Esophagus muscularis mucosa (tissue), 4 donors: Measurements from ENCODE around the gene PPP6R3. TPM values are rescaled to one million over a fixed set of nuclear protein-coding genes. Genes with fewer than 3 reads are reported as not detected.
"Not testable (repeated sequence)": the region's sequence is repeated elsewhere in the genome, so short reads cannot be mapped to it uniquely, and the experiment has no call there.

Experiments used
- DNase-seq: peaks from one replicate; pipeline ENCODE4 v3.0.0-alpha.2; 2017; ENCODE audit errors: extremely low spot score
- H3K27ac ChIP-seq, 4 donors: fragments of 200-600 bp; sonication (generic); replicated peaks in 1 of 4; 1 replicate in 3 of 4; 2 replicates in 1 of 4; pipeline ENCODE4 v1.5.1; 2016 to 2019; ENCODE audit warnings: mild to moderate bottlenecking in 1 of 4
- H3K27me3 ChIP-seq, 4 donors: fragments of 200-600 bp; sonication (generic); one replicate each; pipeline versions ENCODE4 v1.5.1 to v1.6.0; 2016 to 2019
- H3K36me3 ChIP-seq, 4 donors: fragments of 200-600 bp; sonication (generic); one replicate each; pipeline ENCODE4 v1.5.1; 2016 to 2019
- H3K4me1 ChIP-seq, 4 donors: fragments of 200-600 bp; sonication (generic); one replicate each; pipeline ENCODE4 v1.5.1; 2016 to 2019
- H3K4me3 ChIP-seq, 4 donors: fragments of 200-600 bp; sonication (generic); 1 replicate in 2 of 4; 2 replicates in 2 of 4; pipeline ENCODE4 v1.5.1; 2016 to 2019; ENCODE audit warnings: mild to moderate bottlenecking in 4 of 4, moderate library complexity in 1 of 4
- H3K9me3 ChIP-seq, 4 donors: fragments of 200-600 bp; sonication (generic); 1 replicate in 3 of 4; 2 replicates in 1 of 4; pipeline ENCODE4 v1.5.1; 2016 to 2019
- CTCF ChIP-seq, 3 experiments: fragments of 200-600 bp in 2 of 3; fragments of 450-650 bp in 1 of 3; sonication (generic) in 2 of 3; IDR thresholded peaks; one replicate each; pipeline ENCODE4 v1.5.1; 2017 to 2019; ENCODE audit warnings: antibody characterized with exemption in 3 of 3, mild to moderate bottlenecking in 2 of 3, moderate library complexity in 1 of 3
- EP300 ChIP-seq: sonication (generic); formaldehyde crosslinking; IDR thresholded peaks from one replicate; pipeline ENCODE4 v1.6.1; 2017; ENCODE audit warnings: antibody characterized with exemption
- POLR2A ChIP-seq: fragments of 450-650 bp; IDR thresholded peaks from one replicate; pipeline ENCODE4 v1.6.1; 2017; ENCODE audit warnings: antibody characterized with exemption, moderate library complexity, mild to moderate bottlenecking, low read depth
- POLR2AphosphoS5 ChIP-seq, 2 donors: sonication (generic); formaldehyde crosslinking; IDR thresholded peaks; one replicate each; pipeline ENCODE4 v1.6.1; 2017; ENCODE audit warnings: antibody characterized with exemption in 2 of 2
- WGBS: methylation state at CpG from one replicate; pipeline ENCODE4 v1.1.5; 2018; 5-methylcytosine and 5-hydroxymethylcytosine counted together
- intact Hi-C: fragments of 100-400 bp; cut with DNase I; formaldehyde crosslinking; loops from one replicate; pipeline ENCODE4 v1.15.1; 2023
- total RNA-seq, 4 donors: library from RNA; depleted of rRNA; stranded (reverse); fragments of >200 nt; gene quantifications; one replicate each; pipeline versions ENCODE4 v1.1.0 to v1.2.1, GENCODE V29; 2016

The PPP6R3 gene
- total RNA-seq, 4 donors from 2014 or later = 106 to 132 (median 116) TPM

DNA sequence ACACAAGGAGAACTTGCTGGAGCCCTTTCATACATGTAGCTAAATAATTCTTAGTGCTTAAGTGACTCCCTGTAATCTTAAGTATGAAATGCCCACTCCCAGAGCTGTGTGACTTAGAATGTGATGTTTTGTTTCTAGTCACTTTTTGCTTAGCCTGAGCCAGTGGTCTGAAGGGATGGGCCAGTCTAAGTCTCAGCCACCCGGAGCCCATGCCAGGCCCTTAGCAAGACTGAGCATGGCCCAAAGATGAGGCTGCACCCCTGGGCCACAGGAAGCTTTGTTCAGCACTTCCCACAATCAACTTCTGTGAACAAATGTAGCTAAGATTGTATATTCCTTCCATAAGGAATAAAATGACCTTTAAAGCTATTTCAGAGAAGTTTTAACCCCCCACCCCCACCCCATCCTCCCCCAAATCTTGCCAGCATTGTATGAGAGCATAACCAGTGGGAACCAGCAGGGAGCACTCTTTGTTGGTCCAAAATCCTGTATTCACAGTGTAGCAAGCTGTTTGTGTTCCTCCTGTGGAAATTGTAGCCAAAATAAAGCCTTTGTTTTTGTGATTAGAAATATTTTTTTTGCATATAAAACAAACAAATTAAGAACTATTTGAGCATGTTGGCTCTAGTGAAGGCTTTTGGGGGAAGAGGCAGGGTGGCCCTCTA is 150.0 kb downstream of the PPP6R3 start:
- no peaks in the 10 kb centered on the region for H3K4me1 ChIP-seq
- no peaks in the 10 kb centered on the region for H3K9me3 ChIP-seq
- DNase-seq = no peak
- H3K27ac ChIP-seq = no peak overlapping the region
- WGBS = 75% methylated on average over 1 of the region's 1 CpG
- H3K27me3 ChIP-seq = no peaks in the 10 kb centered on the region
- H3K36me3 ChIP-seq = peaks cover 67 to 100% (median 92%) of the 10 kb centered on the region in 4 donors
- intact Hi-C loops = no loop called here
- TF ChIP-seq EP300 (no peak), POLR2AphosphoS5 (IDR thresholded peaks at IDR 0.05) (no peak), POLR2A (no peak), CTCF (IDR thresholded peaks at IDR 0.05) (no peak)
- H3K4me3 ChIP-seq = no peak overlapping the region

DNA sequence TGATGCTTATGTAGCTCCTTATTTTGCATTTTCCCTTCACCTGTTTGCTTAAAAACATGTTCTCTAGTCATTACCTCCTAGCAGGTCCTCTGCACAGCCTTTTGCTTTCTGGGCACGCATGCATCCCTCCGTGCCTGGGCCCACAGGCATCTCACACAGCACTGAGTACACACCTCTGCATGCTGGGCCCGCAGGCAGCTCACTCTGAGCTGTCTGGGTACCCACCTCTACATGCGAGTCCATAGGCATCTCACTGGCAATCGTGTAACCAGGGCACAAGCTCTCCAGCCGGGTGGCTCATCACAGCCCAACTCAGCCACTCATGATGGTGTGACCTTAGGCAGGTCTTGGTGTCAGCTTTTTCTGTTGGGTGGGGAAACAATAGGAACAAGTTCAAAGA is 155.1 kb downstream of the PPP6R3 start:
- Histone ChIP-seq H3K36me3 (peaks cover 39 to 60% (median 55%) of the 10 kb centered on the region in 4 donors), H3K9me3 (no peaks in the 10 kb centered on the region), H3K4me3 (no peak overlapping the region), H3K4me1 (no peaks in the 10 kb centered on the region), H3K27ac (no peak overlapping the region), H3K27me3 (no peaks in the 10 kb centered on the region)
- 94% methylated on average over 6 of the region's 6 CpGs for whole genome bisulfite sequencing
- intact Hi-C loops = no loop called here
- no peak for TF ChIP-seq POLR2AphosphoS5 (IDR thresholded peaks at IDR 0.05)
- no peak for TF ChIP-seq EP300
- TF ChIP-seq POLR2A = no peak
- no peak for TF ChIP-seq CTCF (IDR thresholded peaks at IDR 0.05)
- DNase-seq = no peak

DNA sequence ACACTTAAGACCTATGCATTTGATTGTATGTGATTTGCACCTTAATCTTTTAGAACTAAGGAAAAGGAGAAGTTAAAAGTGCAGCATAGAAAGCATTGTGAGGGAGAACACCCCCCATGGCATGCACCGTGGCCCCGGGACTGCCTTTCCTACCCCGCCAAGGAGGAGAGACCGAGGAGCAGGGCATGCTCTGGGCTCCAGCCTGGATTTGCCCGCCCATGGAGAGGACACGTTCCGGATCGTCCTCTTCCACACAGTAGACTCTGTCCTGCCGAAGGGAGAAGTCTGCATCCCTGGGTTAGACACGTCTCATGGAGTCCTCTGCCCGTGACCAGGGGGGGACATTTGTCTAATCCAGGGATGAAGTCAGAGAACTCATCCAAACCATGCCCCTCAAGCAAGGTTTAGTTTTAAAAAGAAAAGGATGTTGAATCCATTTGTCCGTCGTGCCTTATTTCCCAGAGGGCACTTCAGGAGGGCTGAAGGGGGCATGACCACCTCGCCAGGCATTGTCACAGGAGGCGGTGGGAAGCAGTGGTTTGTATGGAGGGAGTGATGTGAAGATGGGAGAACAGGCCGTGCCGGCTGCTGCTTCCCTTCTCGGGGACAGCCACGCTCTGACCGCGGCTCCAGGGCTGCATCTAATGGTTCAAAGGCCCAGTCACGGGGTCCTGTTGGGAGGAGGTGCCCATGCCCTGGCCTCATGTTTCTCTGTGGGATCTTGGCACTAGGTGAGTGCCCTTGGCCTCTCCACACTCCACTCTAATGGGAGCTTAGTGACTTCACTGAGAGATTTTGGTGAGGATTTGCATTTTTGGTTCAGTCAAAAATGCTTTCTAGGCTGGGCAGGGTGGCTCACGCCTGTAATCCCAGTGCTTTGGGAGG is 157.6 kb downstream of the PPP6R3 start:
- Histone ChIP-seq H3K27me3 (no peaks in the 10 kb centered on the region), H3K9me3 (no peaks in the 10 kb centered on the region), H3K27ac (no peak overlapping the region), H3K36me3 (peaks cover 16 to 35% (median 30%) of the 10 kb centered on the region in 4 donors), H3K4me1 (no peaks in the 10 kb centered on the region), H3K4me3 (no peak overlapping the region)
- TF ChIP-seq EP300 = no peak
- 88% methylated on average over 23 of the region's 23 CpGs for WGBS
- DNase-seq = no peak
- intact Hi-C loops = no loop called here

GRCh38 chr11:68621826-68622225 is 161.3 kb downstream of the PPP6R3 start:
- Histone ChIP-seq H3K27me3 (no peaks in the 10 kb centered on the region), H3K4me1 (no peaks in the 10 kb centered on the region), H3K27ac (no peak overlapping the region), H3K4me3 (no peak overlapping the region), H3K36me3 (no peaks in the 10 kb centered on the region), H3K9me3 (no peaks in the 10 kb centered on the region)
- intact Hi-C loops = no loop called here
- no peak for DNase-seq
- TF ChIP-seq CTCF (IDR thresholded peaks at IDR 0.05) (no peak), EP300 (no peak), POLR2A (no peak), POLR2AphosphoS5 (IDR thresholded peaks at IDR 0.05) (no peak)
- WGBS = 93% methylated on average over 2 of the region's 2 CpGs

DNA sequence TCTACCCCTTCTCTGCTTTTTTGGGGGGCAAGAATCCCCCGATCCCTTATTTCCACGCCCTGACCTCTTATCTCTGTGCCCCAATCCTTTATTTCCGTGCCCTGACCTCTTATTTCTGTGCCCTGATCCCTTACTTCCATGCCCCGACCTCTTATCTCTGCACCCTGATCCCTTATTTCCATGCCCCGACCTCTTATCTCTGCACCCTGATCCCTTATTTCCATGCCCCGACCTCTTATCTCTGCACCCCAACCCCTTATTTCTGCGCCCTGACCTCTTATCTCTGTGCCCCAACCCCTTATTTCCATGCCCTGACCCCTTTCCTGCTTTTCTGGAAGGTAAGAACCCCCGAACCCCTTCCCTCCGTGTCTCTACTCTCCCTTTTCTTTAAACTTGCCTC is 163.2 kb downstream of the PPP6R3 start:
- H3K27ac ChIP-seq, intact Hi-C loops, H3K9me3 ChIP-seq, DNase-seq, H3K4me3 ChIP-seq, H3K36me3 ChIP-seq, H3K4me1 ChIP-seq, H3K27me3 ChIP-seq: not testable (repeated sequence)
- 88% methylated on average over 9 of the region's 9 CpGs for WGBS

DNA sequence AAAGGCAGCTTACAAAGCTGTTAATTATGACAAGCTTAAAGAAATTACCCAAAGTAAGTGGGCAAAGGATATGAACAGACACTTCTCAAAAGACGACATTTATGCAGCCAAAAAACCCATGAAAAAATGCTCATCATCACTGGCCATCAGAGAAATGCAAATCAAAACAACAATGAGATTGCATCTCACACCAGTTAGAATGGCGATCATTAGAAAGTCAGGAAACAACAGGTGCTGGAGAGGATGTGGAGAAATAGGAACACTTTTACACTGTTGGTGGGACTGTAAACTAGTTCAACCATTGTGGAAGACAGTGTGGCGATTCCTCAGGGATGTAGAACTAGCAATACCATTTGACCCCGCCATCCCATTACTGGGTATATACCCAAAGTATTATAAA is 164.5 kb downstream of the PPP6R3 start:
- H3K9me3 ChIP-seq, H3K27me3 ChIP-seq, DNase-seq, H3K27ac ChIP-seq, intact Hi-C loops, H3K4me3 ChIP-seq, H3K36me3 ChIP-seq, H3K4me1 ChIP-seq: not testable (repeated sequence)
- WGBS = 85% methylated on average over 4 of the region's 4 CpGs

GRCh38 chr11:68626236-68626635 is 165.7 kb downstream of the PPP6R3 start:
- H3K9me3 ChIP-seq, intact Hi-C loops, DNase-seq, H3K4me1 ChIP-seq, H3K4me3 ChIP-seq, H3K27ac ChIP-seq, H3K27me3 ChIP-seq, H3K36me3 ChIP-seq: not testable (repeated sequence)
- 92% methylated on average over 7 of the region's 7 CpGs for WGBS

GRCh38 chr11:68628837-68629236 is 168.3 kb downstream of the PPP6R3 start:
- H3K4me1 ChIP-seq, H3K9me3 ChIP-seq, intact Hi-C loops, H3K36me3 ChIP-seq, H3K4me3 ChIP-seq, H3K27me3 ChIP-seq, DNase-seq, H3K27ac ChIP-seq: not testable (repeated sequence)
- 90% methylated on average over 4 of the region's 5 CpGs for WGBS

- H3K27ac ChIP-seq, DNase-seq, H3K9me3 ChIP-seq, intact Hi-C loops, H3K27me3 ChIP-seq, H3K4me1 ChIP-seq, H3K36me3 ChIP-seq, H3K4me3 ChIP-seq: not testable (repeated sequence)
- WGBS = 95% methylated on average over 8 of the region's 8 CpGs
These were observed 171.8 kb downstream of the PPP6R3 start for GRCh38 chr11:68632375-68632774.
